Heart left ventricle (tissue), 16 donors: ENCODE measurements around the gene ARF1. TPM values are rescaled to one million over a fixed set of nuclear protein-coding genes. Genes with fewer than 3 reads are reported as not detected.

Source experiments
- ATAC-seq, 4 donors: fragments of 200-7000 bp; cut with Tn5 transposase; one replicate each; pipeline ENCODE4 v1.9.1; 2020 to 2022; ENCODE audit warnings: moderate library complexity in 4 of 4, mild to moderate bottlenecking in 3 of 4, moderate number of reproducible peaks in 1 of 4
- DNase-seq, 5 donors: peaks; one replicate each; pipeline ENCODE4 v3.0.0-alpha.2; 2020
- H3K27ac ChIP-seq, 12 donors: fragments of 200-600 bp; sonication (generic) in 4 of 12; one replicate each; pipeline versions ENCODE4 v1.5.0 to v1.8.0; 2016 to 2022; ENCODE audit warnings: mild to moderate bottlenecking in 2 of 12
- H3K27me3 ChIP-seq, 9 donors: fragments of 200-600 bp; sonication (generic) in 2 of 9; one replicate each; pipeline versions ENCODE4 v1.5.1 to v1.8.0; 2016 to 2022; ENCODE audit warnings: mild to moderate bottlenecking in 3 of 9
- H3K36me3 ChIP-seq, 9 donors: fragments of 200-600 bp; sonication (generic) in 2 of 9; one replicate each; pipeline versions ENCODE4 v1.5.0 to v1.8.0; 2018 to 2022; ENCODE audit warnings: mild to moderate bottlenecking in 2 of 9
- H3K4me1 ChIP-seq, 12 donors: fragments of 200-600 bp; sonication (generic) in 4 of 12; one replicate each; pipeline versions ENCODE4 v1.5.0 to v1.8.0; 2016 to 2022; ENCODE audit warnings: mild to moderate bottlenecking in 3 of 12
- H3K4me3 ChIP-seq, 12 donors: fragments of 200-600 bp; sonication (generic) in 4 of 12; one replicate each; pipeline versions ENCODE4 v1.5.0 to v1.8.0; 2017 to 2022; ENCODE audit warnings: mild to moderate bottlenecking in 9 of 12, moderate library complexity in 4 of 12
- H3K9me3 ChIP-seq, 12 donors: fragments of 200-600 bp; sonication (generic) in 4 of 12; one replicate each; pipeline versions ENCODE4 v1.5.0 to v1.8.0; 2016 to 2022; ENCODE audit warnings: mild to moderate bottlenecking in 1 of 12
- CTCF ChIP-seq, 12 donors: fragments of 200-600 bp; sonication (generic) in 4 of 12; IDR thresholded peaks; one replicate each; pipeline versions ENCODE4 v1.5.0 to v1.8.0; 2018 to 2022; ENCODE audit warnings: antibody characterized with exemption in 12 of 12, mild to moderate bottlenecking in 5 of 12
- POLR2A ChIP-seq, 2 donors: fragments of 450-650 bp; IDR thresholded peaks; one replicate each; pipeline ENCODE4 v1.6.1; 2017; ENCODE audit warnings: antibody characterized with exemption in 2 of 2, mild to moderate bottlenecking in 2 of 2, moderate library complexity in 2 of 2
- WGBS, 4 donors: extraction: QIAGEN DNeasy Blood & Tissue Kit in 2 of 4; methylation state at CpG; one replicate each; pipeline versions ENCODE4 v1.1.5 to v1.1.7; 2013 to 2018; 5-methylcytosine and 5-hydroxymethylcytosine counted together
- intact Hi-C, 10 donors: fragments of 100-400 bp; cut with DNase I; formaldehyde crosslinking; loops; one replicate each; pipeline versions ENCODE4 v1.11.1 to v1.14.2; 2022
- polyA plus RNA-seq, 2 donors: library from polyadenylated mRNA; stranded (reverse); fragments of 200-250 nt; gene quantifications; one replicate each; pipeline ENCODE4 v1.2.3, GENCODE V29; 2013
- total RNA-seq, 9 donors: library from RNA; depleted of rRNA in 2 of 9; stranded (reverse); fragments of >200 nt in 2 of 9; fragmentation: NEBNext Ultra II Directional in 3 of 9; extraction: Animal tissue kit (Norgen Biotek cat#: 25700) in 3 of 9; gene quantifications; one replicate each; pipeline versions ENCODE4 v1.1.0 to v1.2.4, GENCODE V29; 2016 to 2023
- donor health status: ischemic (EF 13 %, LVEDD 7.1; RV severe dilation, severe dysfunction).
- donor health status: healthy with polysubstance abuse.
- donor health status: DM: no; HTN: yes; CAD: no.
- donor health status: DM: no; HTN: no; CAD: no.
- donor health status: ischemic (EF 25% LVEDD 6.9; RV normal size, moderate dysfunction).
- donor health status: ischemic (EF 25% LVEDD 5.7; RV mildly dilated, moderate dysfunction).
- donor health status: healthy.
- donor health status: DM: yes; HTN: yes; CAD: no.
- donor health status: ischemic (EF 35%, LVEDD 5.7; RV mildly dilated, moderate dysfunction).
- donor health status: nonischemic (EF 11% LVEDD 7.7; RV severe dilation, severe dysfunction).
- donor health status: DM: yes; HTN: yes; CAD: no.
- donor health status: PGD.
- donor health status: ischemic (EF 29% LVEDD 5.4; RV normal size, mild dysfunction).
- donor health status: nonischemic (EF 23%, LVEDD 6.1; RV moderate dilation, normal function).

ARF1 gene
- total and polyA plus RNA-seq, 11 donors, result 217 to 580 (median 310) TPM

DNA sequence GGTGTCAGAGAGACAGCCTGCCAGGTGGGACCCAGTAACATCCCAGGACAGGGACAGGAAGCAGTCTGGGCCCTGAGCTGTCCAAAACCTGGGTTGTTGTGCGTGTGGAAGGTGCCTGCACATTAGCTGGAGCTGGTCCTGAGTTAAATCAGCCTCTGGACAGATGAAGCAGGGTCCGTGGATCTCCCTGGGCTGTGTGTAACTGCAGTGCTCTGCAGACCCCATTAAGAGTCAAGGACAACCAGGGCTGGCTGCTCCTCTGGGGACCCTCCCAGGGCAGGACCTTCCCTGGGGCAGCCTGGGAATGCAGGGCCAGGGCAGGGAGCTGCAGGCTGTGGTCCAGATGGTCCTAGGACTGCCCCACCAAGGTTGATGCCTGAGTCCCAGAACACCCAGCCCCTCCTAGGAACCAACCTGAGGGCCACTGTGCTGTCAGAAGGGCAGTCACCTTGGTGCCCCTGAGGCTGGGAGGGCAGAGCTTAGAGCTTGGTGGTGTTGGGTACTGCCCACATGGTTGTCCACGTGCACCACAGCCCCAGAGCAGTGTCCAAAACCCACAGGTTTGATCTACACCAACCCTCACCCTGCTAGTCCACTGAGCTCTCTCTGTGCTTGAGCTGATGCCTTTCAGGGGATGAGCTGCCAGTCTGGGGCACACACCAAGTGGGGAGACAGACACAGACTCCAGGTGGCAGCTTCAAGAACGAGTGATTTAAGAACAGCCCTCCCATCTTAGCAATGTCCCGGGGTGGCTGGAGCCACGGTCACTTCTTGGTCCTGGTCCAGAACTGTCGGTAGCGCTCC lies 23.7 kb downstream of the ARF1 start:
- Histone ChIP-seq H3K27me3 (no peaks in the 10 kb centered on the region), H3K4me3 (no peak overlapping the region), H3K9me3 (no peaks in the 10 kb centered on the region), H3K36me3 (peaks cover 0 to 30% (median 22%) of the 10 kb centered on the region in 9 donors), H3K4me1 (peaks cover 5 to 56% (median 39%) of the 10 kb centered on the region in 12 donors), H3K27ac (no peak overlapping the region)
- intact Hi-C loops, result loop anchor here in 1 of 10 donors (5.0 kb wide), 1 partner anchor 61 kb away; the partner anchor contains the start of gene IBA57
- TF ChIP-seq POLR2A (IDR thresholded peaks at IDR 0.05) (no peak), CTCF (IDR thresholded peaks at IDR 0.05) (no peak)
- DNase-seq, result no peak
- ATAC-seq, result no peak
- WGBS, 4 donors, result 82 to 87% (median 86%) methylated on average over 7 to 8 of the region's 8 CpGs

GRCh38 chr1:228106800-228107054 lies 24.2 kb downstream of the ARF1 start:
- peaks cover 5 to 52% (median 35%) of the 10 kb centered on the region in 12 donors for H3K4me1 ChIP-seq
- no peak overlapping the region for H3K4me3 ChIP-seq
- 88 to 92% (median 89%) methylated on average over 9 of the region's 9 CpGs for WGBS, 4 donors
- no peak for DNase-seq
- intact Hi-C loops, result loop anchor here in 1 of 10 donors (5.0 kb wide), 1 partner anchor 61 kb away; the partner anchor contains the start of gene IBA57
- no peaks in the 10 kb centered on the region for H3K27me3 ChIP-seq
- H3K27ac ChIP-seq, result no peak overlapping the region
- H3K9me3 ChIP-seq, result no peaks in the 10 kb centered on the region
- peaks cover 0 to 26% (median 21%) of the 10 kb centered on the region in 9 donors for H3K36me3 ChIP-seq
- ATAC-seq, result no peak
- TF ChIP-seq CTCF (IDR thresholded peaks at IDR 0.05) (no peak), POLR2A (IDR thresholded peaks at IDR 0.05) (no peak)

DNA sequence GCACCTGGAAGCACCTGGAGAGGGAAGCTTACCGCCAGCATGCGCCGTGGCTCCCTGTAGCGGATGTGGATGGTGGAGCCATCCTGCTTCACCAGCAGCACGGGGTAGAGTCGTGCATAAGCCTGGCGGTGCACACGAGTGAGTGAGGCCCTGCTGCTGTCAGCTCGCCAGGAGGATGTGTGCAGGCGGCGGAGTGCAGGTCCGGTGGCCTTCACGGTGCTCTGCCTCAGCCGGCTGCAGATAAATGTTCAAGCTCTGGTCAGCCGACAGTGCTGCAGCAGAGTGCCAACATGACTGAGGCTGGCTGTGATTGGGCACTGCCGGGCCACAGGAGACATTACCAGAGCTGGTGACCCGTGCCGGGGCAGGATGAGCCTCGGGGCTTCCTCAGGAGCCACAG lies 25.1 kb downstream of the ARF1 start:
- intact Hi-C loops, result loop anchor here in 5 of 10 donors (2.0 to 5.0 kb wide), 3 partner anchors 25 to 60 kb away; partner anchors contain the start of genes ARF1 (in 3 of the 5), GUK1 (in 1 of the 5) and IBA57 (in 1 of the 5)
- Histone ChIP-seq H3K4me3 (peak overlapping the region in 2 of 12 donors; percentile 65 to 82), H3K4me1 (peaks cover 5 to 43% (median 29%) of the 10 kb centered on the region in 12 donors), H3K9me3 (no peaks in the 10 kb centered on the region), H3K27ac (no peak overlapping the region), H3K36me3 (peaks cover 0 to 26% (median 21%) of the 10 kb centered on the region in 9 donors), H3K27me3 (no peaks in the 10 kb centered on the region)
- peak in 1 of 5 donors; percentile 34 for DNase-seq
- WGBS, 4 donors, result 84 to 89% (median 87%) methylated on average over 13 to 19 of the region's 19 CpGs
- TF ChIP-seq CTCF (IDR thresholded peaks at IDR 0.05) (no peak), POLR2A (IDR thresholded peaks at IDR 0.05) (no peak)
- ATAC-seq, result no peak

DNA sequence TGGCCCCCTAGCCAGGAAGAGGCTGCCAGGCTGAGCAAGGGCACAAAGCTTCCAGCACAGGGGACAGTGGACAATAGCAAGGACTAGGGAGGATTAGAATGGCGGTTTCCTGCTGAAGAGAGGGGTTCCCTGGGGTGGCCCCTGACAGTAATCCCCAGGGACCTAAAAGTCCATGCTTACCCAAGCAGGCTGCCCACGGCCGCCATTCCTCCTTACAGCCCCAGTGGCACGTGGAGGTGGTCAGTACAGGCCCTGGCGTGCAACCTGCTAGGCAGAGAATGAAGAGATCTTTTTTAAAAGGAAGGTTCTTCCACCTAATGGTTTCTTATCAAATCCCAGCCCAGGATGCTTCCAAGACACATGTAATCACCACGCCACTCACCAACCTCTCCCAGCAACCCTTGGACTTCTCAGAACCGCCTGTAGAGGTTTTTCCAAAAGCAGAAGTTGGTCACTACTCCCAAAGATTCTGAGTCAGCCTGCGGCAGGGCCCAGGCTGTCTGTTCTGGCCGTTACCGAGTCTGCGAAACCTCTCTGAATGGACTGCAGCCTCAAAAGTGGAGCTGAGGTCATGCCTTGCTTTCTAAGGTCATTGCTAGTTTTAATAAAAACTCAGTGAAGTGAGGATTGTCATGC lies 25.7 kb downstream of the ARF1 start:
- H3K27ac ChIP-seq, result peak overlapping the region in 8 of 12 donors; percentile 82 to 95 (median 88)
- no peaks in the 10 kb centered on the region for H3K27me3 ChIP-seq
- 81 to 82% (median 82%) methylated on average over 11 of the region's 11 CpGs for WGBS, 4 donors
- H3K9me3 ChIP-seq, result no peaks in the 10 kb centered on the region
- peak overlapping the region; percentile 65 to 99 (median 92) for H3K4me3 ChIP-seq
- peaks cover 0 to 26% (median 21%) of the 10 kb centered on the region in 9 donors for H3K36me3 ChIP-seq
- DNase-seq (no peak), ATAC-seq (no peak)
- intact Hi-C loops, result loop anchor here in 5 of 10 donors (2.0 to 5.0 kb wide), 3 partner anchors 25 to 59 kb away; partner anchors contain the start of genes ARF1 (in 3 of the 5), GUK1 (in 1 of the 5) and IBA57 (in 1 of the 5)
- TF ChIP-seq POLR2A (IDR thresholded peaks at IDR 0.05) (no peak), CTCF (IDR thresholded peaks at IDR 0.05) (no peak)
- peaks cover 5 to 41% (median 29%) of the 10 kb centered on the region in 12 donors for H3K4me1 ChIP-seq
